A549 (cell line): ENCODE results near the gene S100A10. TPM values are rescaled to one million over a fixed set of nuclear protein-coding genes. Genes with fewer than 3 reads are reported as not detected.

ENCODE experiments used
- ATAC-seq, 2 experiments: fragments of 200-7000 bp in 1 of 2; fragments of >200 bp in 1 of 2; cut with Nextera tagmentation in 1 of 2; cut with Tn5 transposase in 1 of 2; 3 replicates each; pipeline versions ENCODE4 v1.8.0 to v1.9.1; 2018 to 2020; ENCODE audit warnings: mild to moderate bottlenecking in 1 of 2, moderate library complexity in 1 of 2
- CTCF ChIA-PET: fragments of 300-600 bp; sonication (Branson Sonifier 250); formaldehyde crosslinking; extraction: SDS; loops from one replicate; lab custom pipeline; 2021; ENCODE audit warnings: antibody characterized with exemption, inconsistent platforms; lab: Yijun Ruan, JAX
- POLR2A ChIA-PET: fragments of 350-600 bp; formaldehyde crosslinking; extraction: SDS; loops from one replicate; lab custom pipeline; 2021; ENCODE audit warnings: antibody characterized with exemption, inconsistent platforms; lab: Yijun Ruan, JAX
- DNase-seq, 2 experiments: peaks; one replicate each; pipeline versions ENCODE4 v3.0.0 to v3.0.0-alpha.2; 2011 to 2016; ENCODE audit warnings: low read depth in 1 of 2, low spot score in 1 of 2
- FAIRE-seq: peaks from 2 replicates; lab custom pipeline; 2011; peaks lifted over from hg19 to GRCh38; lab: Jason Lieb, UNC
- H3K27ac ChIP-seq, 2 experiments: fragments of >200 bp; sonication (Bioruptor Twin); formaldehyde crosslinking; 3 replicates each; pipeline ENCODE4 v1.5.1; 2016 to 2017
- H3K4me1 ChIP-seq: fragments of >200 bp; sonication (Bioruptor Twin); formaldehyde crosslinking; 3 replicates; pipeline ENCODE4 v1.6.1; 2016
- H3K4me2 ChIP-seq: fragments of >200 bp; sonication (Bioruptor Twin); formaldehyde crosslinking; 3 replicates; pipeline ENCODE4 v1.6.1; 2016
- H3K4me3 ChIP-seq: fragments of >200 bp; sonication (Bioruptor Twin); formaldehyde crosslinking; 3 replicates; pipeline ENCODE4 v1.5.1; 2016
- H3K9me3 ChIP-seq: fragments of >200 bp; sonication (Bioruptor Twin); formaldehyde crosslinking; 3 replicates; pipeline ENCODE4 v1.6.1; 2016
- CBX2 ChIP-seq: fragments of 200-600 bp; sonication (generic); IDR thresholded peaks from 2 replicates; pipeline ENCODE4 v1.6.1; 2016; ENCODE audit warnings: low read depth, mild to moderate bottlenecking, borderline replicate concordance
- CEBPB ChIP-seq, 2 experiments: fragments of >200 bp in 1 of 2; sonication (Bioruptor Twin) in 1 of 2; formaldehyde crosslinking in 1 of 2; IDR thresholded peaks; 2 replicates each; pipeline ENCODE4 v1.6.1; 2012 to 2016
- CHD2 ChIP-seq: fragments of 150-350 bp; IDR thresholded peaks from 2 replicates; pipeline ENCODE4 v1.6.1; 2014; ENCODE audit warnings: low read length; ENCODE audit not compliant: partially characterized antibody
- E2F6 ChIP-seq: IDR thresholded peaks from 2 replicates; pipeline ENCODE4 v1.6.1; 2012; ENCODE audit warnings: low read depth, borderline replicate concordance
- EP300 ChIP-seq, 2 experiments: fragments of >200 bp; sonication (Bioruptor Twin); formaldehyde crosslinking; IDR thresholded peaks; 2 replicates in 1 of 2; 3 replicates in 1 of 2; pipeline ENCODE4 v1.6.1; 2016 to 2017
- ESRRA ChIP-seq: fragments of 150-350 bp; IDR thresholded peaks from 2 replicates; pipeline ENCODE4 v1.6.1; 2014; ENCODE audit warnings: mild to moderate bottlenecking, low read length, borderline replicate concordance
- FOSB ChIP-seq: fragments of 250-450 bp; sonication (Bioruptor Pico); IDR thresholded peaks from 2 replicates; pipeline ENCODE4 v1.5.0; 2020; ENCODE audit warnings: mild to moderate bottlenecking, moderate library complexity
- FOXS1 ChIP-seq: fragments of 250-450 bp; sonication (Bioruptor Pico); IDR thresholded peaks from 2 replicates; pipeline ENCODE4 v1.5.0; 2020; ENCODE audit warnings: mild to moderate bottlenecking, moderate library complexity
- HDAC2 ChIP-seq: fragments of 200-600 bp; sonication (generic); IDR thresholded peaks from 2 replicates; pipeline ENCODE4 v1.6.1; 2016
- HOXB5 ChIP-seq: fragments of 250-450 bp; sonication (Bioruptor Pico); IDR thresholded peaks from 2 replicates; pipeline ENCODE4 v1.5.0; 2020; ENCODE audit warnings: mild to moderate bottlenecking, moderate library complexity
- KDM1A ChIP-seq: fragments of 200-600 bp; sonication (generic); IDR thresholded peaks from 2 replicates; pipeline ENCODE4 v1.6.1; 2016; ENCODE audit warnings: low read depth, mild to moderate bottlenecking
- KDM5A ChIP-seq: fragments of 200-600 bp; sonication (generic); IDR thresholded peaks from 2 replicates; pipeline ENCODE4 v1.6.1; 2016; ENCODE audit warnings: antibody characterized with exemption, mild to moderate bottlenecking
- MAX ChIP-seq: IDR thresholded peaks from 2 replicates; pipeline ENCODE4 v1.6.1; 2012
- MAZ ChIP-seq: fragments of 150-350 bp; IDR thresholded peaks from 2 replicates; pipeline ENCODE4 v1.6.1; 2014; ENCODE audit warnings: antibody characterized with exemption, low read depth, low read length, borderline replicate concordance
- NPAS2 ChIP-seq: fragments of 250-450 bp; sonication (Bioruptor Pico); IDR thresholded peaks from 2 replicates; pipeline ENCODE4 v1.8.0; 2022; ENCODE audit warnings: mild to moderate bottlenecking, moderate library complexity, borderline replicate concordance
- NR3C1 ChIP-seq: fragments of >200 bp; sonication (Bioruptor Twin); formaldehyde crosslinking; IDR thresholded peaks from 3 replicates; pipeline ENCODE4 v1.6.1; 2017
- POLR2A ChIP-seq: IDR thresholded peaks from 2 replicates; pipeline ENCODE4 v1.6.1; 2012; ENCODE audit warnings: mild to moderate bottlenecking, low read length
- POLR2AphosphoS2 ChIP-seq: conservative IDR thresholded peaks from 2 replicates; pipeline ENCODE4 v1.6.1; 2012; ENCODE audit warnings: low read length, improper control_type of control experiment, inconsistent platforms
- RAD21 ChIP-seq, 2 experiments: fragments of >200 bp in 1 of 2; sonication (Bioruptor Twin) in 1 of 2; formaldehyde crosslinking in 1 of 2; IDR thresholded peaks in 1 of 2; conservative IDR thresholded peaks in 1 of 2; 2 replicates in 1 of 2; 3 replicates in 1 of 2; pipeline ENCODE4 v1.6.1; 2012 to 2018; ENCODE audit warnings: inconsistent platforms in 1 of 2
- SMC3 ChIP-seq: fragments of >200 bp; sonication (Bioruptor Twin); formaldehyde crosslinking; IDR thresholded peaks from 3 replicates; pipeline ENCODE4 v1.6.1; 2018; ENCODE audit warnings: inconsistent platforms
- TFCP2L1 ChIP-seq: fragments of 250-450 bp; sonication (Bioruptor Pico); IDR thresholded peaks from 2 replicates; pipeline ENCODE4 v1.5.0; 2021; ENCODE audit warnings: mild to moderate bottlenecking
- TP53 ChIP-seq: fragments of 250-450 bp; sonication (Bioruptor Pico); IDR thresholded peaks from 2 replicates; pipeline ENCODE4 v1.5.0; 2021; ENCODE audit warnings: mild to moderate bottlenecking, moderate library complexity
- ZC3H11A ChIP-seq: fragments of 450-650 bp; IDR thresholded peaks from 2 replicates; pipeline ENCODE4 v1.6.1; 2014; ENCODE audit warnings: antibody characterized with exemption, mild to moderate bottlenecking
- ZSCAN20 ChIP-seq: fragments of 250-450 bp; sonication (Bioruptor Pico); IDR thresholded peaks from 2 replicates; pipeline ENCODE4 v1.8.0; 2022; ENCODE audit warnings: mild to moderate bottlenecking, moderate library complexity
- WGBS: methylation state at CpG from one replicate; pipeline ENCODE4 v1.1.6; 2017; ENCODE audit errors: missing lambda C conversion rate; 5-methylcytosine and 5-hydroxymethylcytosine counted together
- polyA plus RNA-seq, 4 experiments: library from polyadenylated mRNA; depleted of rRNA in 3 of 4; stranded (reverse); fragments of >200 nt; fragmentation: RNase III in 1 of 4; extraction: RNeasy Plus Mini Kit Qiagen cat#74134 plus additional on column Dnase treatment in 1 of 4; gene quantifications; 2 replicates in 3 of 4; 3 replicates in 1 of 4; pipeline ENCODE4 v1.2.3, GENCODE V29; 2011 to 2017
- TF ChIP-seq, protein P1 (sequence below): fragments of 250-450 bp; sonication (Bioruptor Pico); IDR thresholded peaks from 2 replicates; pipeline ENCODE4 v1.5.0; 2020; ENCODE audit warnings: low read depth, mild to moderate bottlenecking, moderate library complexity

S100A10 gene
- polyA plus RNA-seq, 2 of the 4 experiments (the other 2 are of a cell fraction) = 505 to 2,077 TPM

- TF ChIP-seq SMC3 = peak; percentile 82
These were observed 20.1 kb upstream of the S100A10 start (continued) for GRCh38 chr1:152013664-152014237.

GRCh38 chr1:152009691-152010090 is 16.0 kb upstream of the S100A10 start:
- Histone ChIP-seq H3K4me3 (no peak overlapping the region), H3K27ac (no peak overlapping the region), H3K4me2 (no peak overlapping the region), H3K4me1 (no peaks in the 10 kb centered on the region), H3K9me3 (no peaks in the 10 kb centered on the region)
- DNase-seq (no peak), FAIRE-seq (no peak), ATAC-seq (no peak)
- CTCF ChIA-PET = interaction anchor here (0.7 to 38.2 kb wide), 7 partner anchors 9 to 139 kb away, joined by 3 to 1410 read pairs (median 5); partner anchors contain the start of gene S100A10
- TF ChIP-seq CEBPB (IDR thresholded peaks at IDR 0.05) (no peak), KDM5A (no peak), ZSCAN20 (CRISPR knock-in tag) (no peak), TP53 (CRISPR knock-in tag) (no peak), POLR2AphosphoS2 (no peak), NPAS2 (CRISPR knock-in tag) (no peak), POLR2A (no peak), HDAC2 (no peak), SMC3 (no peak), CHD2 (no peak), NR3C1 (no peak), CBX2 (no peak), MAZ (no peak), ESRRA (no peak), FOXS1 (no peak), KDM1A (no peak)
- TF ChIP-seq, protein P1, sequence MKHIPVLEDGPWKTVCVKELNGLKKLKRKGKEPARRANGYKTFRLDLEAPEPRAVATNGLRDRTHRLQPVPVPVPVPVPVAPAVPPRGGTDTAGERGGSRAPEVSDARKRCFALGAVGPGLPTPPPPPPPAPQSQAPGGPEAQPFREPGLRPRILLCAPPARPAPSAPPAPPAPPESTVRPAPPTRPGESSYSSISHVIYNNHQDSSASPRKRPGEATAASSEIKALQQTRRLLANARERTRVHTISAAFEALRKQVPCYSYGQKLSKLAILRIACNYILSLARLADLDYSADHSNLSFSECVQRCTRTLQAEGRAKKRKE (CRISPR knock-in tag) = no peak
- 64% methylated on average over 1 of the region's 1 CpG for WGBS
- POLR2A ChIA-PET = interaction anchor here (0.7 to 0.8 kb wide), 2 partner anchors 8 to 101 kb away, joined by 3 read pairs; partner anchors contain the start of gene THEM4

GRCh38 chr1:152007047-152007446 is 13.4 kb upstream of the S100A10 start:
- Histone ChIP-seq H3K9me3 (no peaks in the 10 kb centered on the region), H3K4me3 (no peak overlapping the region), H3K27ac (no peak overlapping the region), H3K4me2 (no peak overlapping the region), H3K4me1 (peaks cover 5% of the 10 kb centered on the region)
- WGBS = 12% methylated on average over 2 of the region's 2 CpGs
- ATAC-seq (no peak), FAIRE-seq (no peak), DNase-seq (no peak)
- POLR2A ChIA-PET = no interaction called here
- CTCF ChIA-PET = interaction anchor here (0.7 to 38.2 kb wide), 5 partner anchors 9 to 93 kb away, joined by 3 to 1410 read pairs (median 4); partner anchors contain the start of gene S100A10
- TF ChIP-seq EP300 (IDR thresholded peaks at IDR 0.05) = no peak
- TF ChIP-seq RAD21 (conservative IDR thresholded peaks at IDR 0.05 in 1 of 2, IDR thresholded peaks at IDR 0.05 in 1 of 2) = no peak

- ChIA-PET CTCF (interaction anchor here (0.6 to 38.2 kb wide), 6 partner anchors 7 to 453 kb away, joined by 3 to 1410 read pairs (median 88); partner anchors contain the start of gene S100A10), POLR2A (no interaction called here)
- H3K4me3 ChIP-seq = no peak overlapping the region
- H3K4me1 ChIP-seq = peaks cover 20% of the 10 kb centered on the region
- H3K4me2 ChIP-seq = no peak overlapping the region
- FAIRE-seq (peak; percentile 65), DNase-seq (no peak)
- 52% methylated on average over 4 of the region's 4 CpGs for WGBS
- no peaks in the 10 kb centered on the region for H3K9me3 ChIP-seq
- no peak overlapping the region for H3K27ac ChIP-seq
- TF ChIP-seq MAX (no peak), MAZ (no peak), E2F6 (no peak), TFCP2L1 (CRISPR knock-in tag) (no peak), ZC3H11A (no peak), HOXB5 (CRISPR knock-in tag) (no peak), FOSB (CRISPR knock-in tag) (no peak)
- TF ChIP-seq, all 56 proteins: peak for 0
- ATAC-seq = no peak
These were observed 11.8 kb upstream of the S100A10 start for GRCh38 chr1:152005360-152005912.
